Upper lobe of left lung (tissue), 6 donors: ENCODE measurements around the gene PHF3. TPM values are rescaled to one million over a fixed set of nuclear protein-coding genes. Genes with fewer than 3 reads are reported as not detected.

ENCODE experiments used
- ATAC-seq, 2 donors: fragments of 200-7000 bp; cut with Tn5 transposase; one replicate each; pipeline ENCODE4 v1.9.1; 2022; ENCODE audit warnings: mild to moderate bottlenecking in 2 of 2, moderate library complexity in 2 of 2; ENCODE audit not compliant: low FRiP score in 2 of 2
- DNase-seq, 2 donors: peaks; one replicate each; pipeline ENCODE4 v3.0.0-alpha.2; 2019 to 2020
- H3K27ac ChIP-seq, 4 donors: fragments of 200-600 bp; sonication (generic); one replicate each; pipeline ENCODE4 v1.5.1; 2016 to 2019
- H3K27me3 ChIP-seq, 4 donors: fragments of 200-600 bp; sonication (generic); one replicate each; pipeline ENCODE4 v1.5.1; 2017 to 2019
- H3K36me3 ChIP-seq, 4 donors: fragments of 200-600 bp; sonication (generic); one replicate each; pipeline ENCODE4 v1.5.1; 2016 to 2019
- H3K4me1 ChIP-seq, 4 donors: fragments of 200-600 bp; sonication (generic); one replicate each; pipeline ENCODE4 v1.5.1; 2018 to 2019
- H3K4me3 ChIP-seq, 4 donors: fragments of 200-600 bp; sonication (generic); one replicate each; pipeline ENCODE4 v1.5.1; 2017 to 2019; ENCODE audit warnings: mild to moderate bottlenecking in 2 of 4, moderate library complexity in 1 of 4
- H3K9me3 ChIP-seq, 4 donors: fragments of 200-600 bp; sonication (generic); one replicate each; pipeline ENCODE4 v1.5.1; 2018 to 2019
- CTCF ChIP-seq, 6 experiments: fragments of 450-650 bp in 4 of 6; fragments of 200-600 bp in 2 of 6; sonication (generic) in 2 of 6; IDR thresholded peaks; one replicate each; pipeline ENCODE4 v1.5.1; 2016 to 2019; ENCODE audit warnings: antibody characterized with exemption in 6 of 6
- EP300 ChIP-seq, 4 donors: sonication (generic); formaldehyde crosslinking; IDR thresholded peaks; one replicate each; pipeline ENCODE4 v1.5.1; 2017; ENCODE audit warnings: antibody characterized with exemption in 4 of 4, control low read depth in 2 of 4
- POLR2A ChIP-seq, 4 donors: fragments of 450-650 bp; IDR thresholded peaks; one replicate each; pipeline ENCODE4 v1.5.1; 2016 to 2017; ENCODE audit warnings: antibody characterized with exemption in 4 of 4, mild to moderate bottlenecking in 2 of 4
- POLR2AphosphoS5 ChIP-seq, 2 donors: sonication (generic); formaldehyde crosslinking; IDR thresholded peaks; one replicate each; pipeline ENCODE4 v1.5.1; 2017; ENCODE audit warnings: antibody characterized with exemption in 2 of 2
- WGBS, 2 donors: methylation state at CpG; one replicate each; pipeline ENCODE4 v1.1.5; 2017 to 2018; 5-methylcytosine and 5-hydroxymethylcytosine counted together
- total RNA-seq, 6 donors: library from RNA; depleted of rRNA in 4 of 6; stranded (reverse); fragments of >200 nt in 4 of 6; gene quantifications; one replicate each; pipeline versions ENCODE4 v1.1.0 to v1.2.1, GENCODE V29; 2016 to 2021
- donor health status: DM: no; HTN: no; CAD: no; lungs with moderate emphysema.
- donor health status: DM: no; HTN: yes; CAD: no; lungs with severe emphysema.

PHF3 gene
- total RNA-seq, 6 donors from 2014 or later: 47.4 to 111 (median 51.5) TPM

GRCh38 chr6:63739094-63739687 lies 103.6 kb downstream of the PHF3 start:
- no peaks in the 10 kb centered on the region for H3K27me3 ChIP-seq
- WGBS, 2 donors: 15 to 17% methylated on average over 1 of the region's 1 CpG
- TF ChIP-seq POLR2A (IDR thresholded peaks at IDR 0.05) (no peak), POLR2AphosphoS5 (IDR thresholded peaks at IDR 0.05) (no peak), CTCF (IDR thresholded peaks at IDR 0.05) (no peak), EP300 (IDR thresholded peaks at IDR 0.05) (no peak)
- H3K4me3 ChIP-seq: no peak overlapping the region
- no peaks in the 10 kb centered on the region for H3K4me1 ChIP-seq
- no peak for ATAC-seq
- H3K36me3 ChIP-seq: no peaks in the 10 kb centered on the region
- H3K27ac ChIP-seq: no peak overlapping the region
- DNase-seq: no peak
- H3K9me3 ChIP-seq: no peaks in the 10 kb centered on the region

- no peak for TF ChIP-seq POLR2A (IDR thresholded peaks at IDR 0.05)
- no peak for TF ChIP-seq CTCF (IDR thresholded peaks at IDR 0.05)
- TF ChIP-seq POLR2AphosphoS5 (IDR thresholded peaks at IDR 0.05): no peak
- no peak for TF ChIP-seq EP300 (IDR thresholded peaks at IDR 0.05)
- H3K4me3 ChIP-seq: no peak overlapping the region
- H3K36me3 ChIP-seq: no peaks in the 10 kb centered on the region
- H3K27ac ChIP-seq: no peak overlapping the region
- no peaks in the 10 kb centered on the region for H3K27me3 ChIP-seq
- WGBS, 2 donors: 52 to 55% methylated on average over 2 of the region's 2 CpGs
- H3K4me1 ChIP-seq: no peaks in the 10 kb centered on the region
- H3K9me3 ChIP-seq: no peaks in the 10 kb centered on the region
- no peak for DNase-seq
- ATAC-seq: no peak
Measured at GRCh38 chr6:63740709-63741108, 105.1 kb downstream of the PHF3 start.

- Histone ChIP-seq H3K4me1 (no peaks in the 10 kb centered on the region), H3K4me3 (no peak overlapping the region), H3K27ac (no peak overlapping the region), H3K9me3 (no peaks in the 10 kb centered on the region), H3K27me3 (no peaks in the 10 kb centered on the region), H3K36me3 (no peaks in the 10 kb centered on the region)
- DNase-seq (no peak), ATAC-seq (no peak)
- TF ChIP-seq POLR2AphosphoS5 (IDR thresholded peaks at IDR 0.05) (no peak), CTCF (IDR thresholded peaks at IDR 0.05) (no peak), EP300 (IDR thresholded peaks at IDR 0.05) (no peak), POLR2A (IDR thresholded peaks at IDR 0.05) (no peak)
Measured at GRCh38 chr6:63742060-63742459, 106.5 kb downstream of the PHF3 start.

- DNase-seq (no peak), ATAC-seq (no peak)
- Histone ChIP-seq H3K36me3 (no peaks in the 10 kb centered on the region), H3K9me3 (no peaks in the 10 kb centered on the region), H3K27me3 (no peaks in the 10 kb centered on the region), H3K4me1 (no peaks in the 10 kb centered on the region), H3K27ac (no peak overlapping the region), H3K4me3 (no peak overlapping the region)
- no peak for TF ChIP-seq CTCF (IDR thresholded peaks at IDR 0.05)
- no peak for TF ChIP-seq POLR2A (IDR thresholded peaks at IDR 0.05)
- no peak for TF ChIP-seq EP300 (IDR thresholded peaks at IDR 0.05)
- no peak for TF ChIP-seq POLR2AphosphoS5 (IDR thresholded peaks at IDR 0.05)
Measured at GRCh38 chr6:63743691-63744090, 108.1 kb downstream of the PHF3 start.

- Histone ChIP-seq H3K4me3 (no peak overlapping the region), H3K27ac (no peak overlapping the region), H3K9me3 (no peaks in the 10 kb centered on the region), H3K4me1 (no peaks in the 10 kb centered on the region), H3K36me3 (no peaks in the 10 kb centered on the region), H3K27me3 (no peaks in the 10 kb centered on the region)
- no peak for TF ChIP-seq EP300 (IDR thresholded peaks at IDR 0.05)
- 91 to 93% methylated on average over 4 of the region's 4 CpGs for WGBS, 2 donors
- DNase-seq: no peak
- no peak for ATAC-seq
Measured at GRCh38 chr6:63744810-63745209, 109.2 kb downstream of the PHF3 start.
